ENCODE data around the gene ZP3. TPM values are rescaled to one million over a fixed set of nuclear protein-coding genes. Genes with fewer than 3 reads are reported as not detected.
"Not testable (repeated sequence)": the region's sequence is repeated elsewhere in the genome, so short reads cannot be mapped to it uniquely, and the experiment has no call there.

Gene ZP3
- polyA plus RNA-seq, 1 donor from 2014 or later = not detected

DNA sequence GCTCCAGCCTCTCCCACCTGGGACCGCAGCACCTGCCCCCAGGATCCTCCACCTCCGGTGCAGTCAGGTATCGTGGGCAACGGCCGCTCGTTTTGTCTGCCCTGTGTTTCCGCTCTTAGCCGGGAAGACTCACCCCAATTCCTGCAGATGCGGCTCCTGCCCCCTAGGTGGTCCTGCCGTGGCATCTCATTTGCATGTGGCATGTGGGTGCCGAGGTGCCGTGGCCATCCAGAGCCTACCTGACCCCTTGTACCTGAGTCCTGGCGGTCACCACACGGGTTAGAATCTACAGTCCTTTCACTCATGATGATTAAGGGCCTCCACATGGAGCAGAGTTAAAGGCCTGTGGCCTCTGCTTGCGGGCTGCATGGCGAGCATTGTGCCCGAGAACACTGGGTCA, 58.3 kb downstream of the ZP3 start:
- H3K9ac ChIP-seq (ENCODE audit: low read length); H3K79me2 ChIP-seq (replicated peaks; ENCODE audit: insufficient read depth, low read length); H3K27me3 ChIP-seq (ENCODE audit: insufficient read depth, low read depth, low read length); H3K36me3 ChIP-seq (ENCODE audit: insufficient read depth, low read length); H4K20me1 ChIP-seq (ENCODE audit: insufficient read depth); H3K4me3 ChIP-seq (ENCODE audit: low read length); H3K27ac ChIP-seq (ENCODE audit: low read length); H3K9me2 ChIP-seq (ENCODE audit: insufficient read depth, low read length); H3K9me3 ChIP-seq (ENCODE audit: low read length); H3K4me2 ChIP-seq (ENCODE audit: low read length); H3F3A ChIP-seq (ENCODE audit: insufficient read depth, low read length, poor library complexity, severe bottlenecking); H2AFZ ChIP-seq (ENCODE audit: low read depth, low read length): not testable (repeated sequence)

DNA sequence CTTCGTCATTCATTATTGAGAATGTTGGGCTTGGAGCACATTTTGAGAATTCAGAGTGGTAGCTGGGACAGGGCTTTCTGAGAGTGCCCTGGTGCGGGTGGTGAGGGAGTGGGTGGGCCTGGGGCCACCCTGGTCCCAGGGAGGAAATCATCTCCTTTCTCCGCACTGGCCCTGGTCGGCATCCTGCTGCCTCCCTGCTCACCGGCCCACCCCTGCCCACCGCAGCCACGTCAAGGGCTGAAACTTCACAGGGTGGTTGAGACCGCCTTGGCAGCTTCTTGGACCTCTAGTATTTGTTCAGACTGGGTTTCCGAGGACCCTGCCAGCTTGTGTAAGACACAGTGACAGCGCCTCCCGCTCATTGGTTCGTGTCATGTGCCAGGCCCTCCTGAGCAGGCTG, 59.7 kb downstream of the ZP3 start:
- H4K20me1 ChIP-seq (ENCODE audit: insufficient read depth); H3K79me2 ChIP-seq (replicated peaks; ENCODE audit: insufficient read depth, low read length); H2AFZ ChIP-seq (ENCODE audit: low read depth, low read length); H3K4me3 ChIP-seq (ENCODE audit: low read length); H3K9me2 ChIP-seq (ENCODE audit: insufficient read depth, low read length); H3K9ac ChIP-seq (ENCODE audit: low read length); H3K27me3 ChIP-seq (ENCODE audit: insufficient read depth, low read depth, low read length); H3K36me3 ChIP-seq (ENCODE audit: insufficient read depth, low read length); H3F3A ChIP-seq (ENCODE audit: insufficient read depth, low read length, poor library complexity, severe bottlenecking); H3K9me3 ChIP-seq (ENCODE audit: low read length); H3K4me2 ChIP-seq (ENCODE audit: low read length); H3K27ac ChIP-seq (ENCODE audit: low read length): not testable (repeated sequence)

DNA sequence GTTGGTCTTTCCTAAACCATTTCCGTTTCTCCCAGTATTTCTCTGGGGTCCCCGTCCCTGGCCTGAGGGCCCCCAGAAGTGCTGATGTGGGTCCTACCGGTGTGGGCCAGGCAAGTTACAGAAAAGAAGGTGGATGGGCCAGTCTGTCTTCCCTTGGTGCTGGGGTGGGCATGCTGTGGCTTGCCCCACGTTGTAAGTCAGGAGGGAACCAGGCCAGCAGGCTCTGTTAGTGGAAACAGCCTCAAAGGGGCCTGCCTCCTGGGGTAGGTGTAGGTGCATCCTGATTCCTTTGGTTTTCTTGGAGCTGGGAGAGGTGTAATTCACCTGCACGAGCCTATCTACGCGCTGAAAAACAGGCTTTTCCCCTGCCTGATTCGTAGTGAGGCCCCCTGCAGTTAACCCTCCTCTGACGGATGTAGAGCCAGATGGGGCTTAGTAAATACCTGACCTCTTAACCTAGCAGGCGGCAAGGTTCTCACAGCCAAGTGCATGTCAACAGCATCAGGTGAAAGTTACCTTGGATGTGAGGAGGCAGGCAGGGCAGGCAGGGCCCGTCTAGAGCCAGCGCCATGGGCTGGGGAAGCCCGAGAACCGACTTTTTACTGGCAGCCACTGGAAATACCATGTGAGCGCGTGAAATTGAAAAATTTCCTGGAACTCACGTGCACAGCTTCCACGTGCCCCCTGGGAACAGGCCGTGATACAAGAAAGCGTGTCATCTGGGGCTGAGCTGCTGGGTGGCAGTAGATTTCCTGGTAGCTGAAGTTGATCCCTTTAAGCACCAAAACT, 61.3 kb downstream of the ZP3 start:
- not testable (repeated sequence) for H3K4me3 ChIP-seq (ENCODE audit: low read length); H4K20me1 ChIP-seq (ENCODE audit: insufficient read depth); H3K27me3 ChIP-seq (ENCODE audit: insufficient read depth, low read depth, low read length); H3K9ac ChIP-seq (ENCODE audit: low read length); H3K79me2 ChIP-seq (replicated peaks; ENCODE audit: insufficient read depth, low read length); H3F3A ChIP-seq (ENCODE audit: insufficient read depth, low read length, poor library complexity, severe bottlenecking); H2AFZ ChIP-seq (ENCODE audit: low read depth, low read length); H3K36me3 ChIP-seq (ENCODE audit: insufficient read depth, low read length); H3K9me2 ChIP-seq (ENCODE audit: insufficient read depth, low read length); H3K4me2 ChIP-seq (ENCODE audit: low read length); H3K9me3 ChIP-seq (ENCODE audit: low read length); H3K27ac ChIP-seq (ENCODE audit: low read length)

DNA sequence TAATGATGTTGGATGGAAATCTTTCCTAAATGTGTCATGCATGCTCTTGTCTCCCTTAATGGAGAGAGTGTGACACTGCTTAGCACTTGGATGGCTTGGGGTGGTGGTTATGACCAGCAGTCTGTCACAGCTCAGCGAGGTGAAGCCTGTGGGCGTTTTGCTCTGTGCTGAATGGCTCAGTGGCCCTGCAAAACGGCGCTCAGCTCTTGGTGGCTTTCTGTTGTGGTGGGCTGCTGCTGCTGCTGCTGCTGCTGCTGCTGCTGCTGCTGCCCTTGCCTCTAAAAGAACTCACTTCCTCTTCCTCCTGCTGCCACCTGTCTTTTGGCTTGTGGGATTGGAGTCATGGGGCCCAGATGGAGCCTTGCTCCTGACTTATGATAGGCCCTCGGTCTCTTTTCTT, 61.9 kb downstream of the ZP3 start:
- not testable (repeated sequence) for H3F3A ChIP-seq (ENCODE audit: insufficient read depth, low read length, poor library complexity, severe bottlenecking); H3K27ac ChIP-seq (ENCODE audit: low read length); H2AFZ ChIP-seq (ENCODE audit: low read depth, low read length); H3K9ac ChIP-seq (ENCODE audit: low read length); H3K4me3 ChIP-seq (ENCODE audit: low read length); H3K36me3 ChIP-seq (ENCODE audit: insufficient read depth, low read length); H3K9me3 ChIP-seq (ENCODE audit: low read length); H3K27me3 ChIP-seq (ENCODE audit: insufficient read depth, low read depth, low read length); H3K79me2 ChIP-seq (replicated peaks; ENCODE audit: insufficient read depth, low read length); H3K9me2 ChIP-seq (ENCODE audit: insufficient read depth, low read length); H4K20me1 ChIP-seq (ENCODE audit: insufficient read depth); H3K4me2 ChIP-seq (ENCODE audit: low read length)

DNA sequence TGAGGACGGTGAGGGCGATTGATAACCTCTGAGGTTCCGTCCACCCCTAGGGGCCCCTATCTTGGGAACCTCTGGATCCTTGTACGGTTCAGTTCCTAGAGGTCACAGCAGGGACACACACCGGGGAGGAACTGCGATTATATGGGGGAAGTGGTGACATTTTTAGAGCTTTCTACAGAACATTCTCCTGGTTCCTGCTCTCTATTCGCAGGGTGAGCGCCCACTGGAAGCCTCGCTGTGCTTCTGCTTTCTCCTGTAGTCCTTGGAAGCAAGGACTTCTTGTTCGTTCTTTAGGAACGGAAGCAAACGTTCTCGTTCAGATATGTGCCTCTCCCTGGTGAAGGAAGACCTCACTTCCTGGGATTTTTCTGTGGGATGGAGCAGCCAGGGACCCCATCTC, 63.2 kb downstream of the ZP3 start:
- not testable (repeated sequence) for H3F3A ChIP-seq (ENCODE audit: insufficient read depth, low read length, poor library complexity, severe bottlenecking); H3K9me3 ChIP-seq (ENCODE audit: low read length)

More for the DNA sequence above, 63.2 kb downstream of the ZP3 start:
- H3K27me3 ChIP-seq (ENCODE audit: insufficient read depth, low read depth, low read length); H3K27ac ChIP-seq (ENCODE audit: low read length); H3K4me3 ChIP-seq (ENCODE audit: low read length); H4K20me1 ChIP-seq (ENCODE audit: insufficient read depth); H3K79me2 ChIP-seq (replicated peaks; ENCODE audit: insufficient read depth, low read length); H2AFZ ChIP-seq (ENCODE audit: low read depth, low read length); H3K4me2 ChIP-seq (ENCODE audit: low read length); H3K9ac ChIP-seq (ENCODE audit: low read length); H3K9me2 ChIP-seq (ENCODE audit: insufficient read depth, low read length); H3K36me3 ChIP-seq (ENCODE audit: insufficient read depth, low read length): not testable (repeated sequence)

Other genes with a start within 250 kb of the ZP3 start
- 34.9 and 36.3 TPM in 2 replicates for gene SRRM3, start 223.1 kb upstream of the ZP3 start, polyA plus RNA-seq
- 1.4 and 1.8 TPM in 2 replicates for gene HSPB1, start 122.3 kb upstream of the ZP3 start, polyA plus RNA-seq
- gene YWHAG, start 66.0 kb upstream of the ZP3 start, polyA plus RNA-seq = 276 and 284 TPM in 2 replicates
- gene SSC4D, start 15.3 kb upstream of the ZP3 start, polyA plus RNA-seq = 2.5 TPM in 1 of 2 replicates, not detected in the other
- 2.3 and 2.4 TPM in 2 replicates for gene DTX2, start 36.8 kb downstream of the ZP3 start, polyA plus RNA-seq
- 0.88 TPM in 1 of 2 replicates, not detected in the other for gene UPK3B, start 85.6 kb downstream of the ZP3 start, polyA plus RNA-seq
- gene SPDYE16, start 118.3 kb downstream of the ZP3 start, polyA plus RNA-seq = 0.81 and 1.2 TPM in 2 replicates
- 1.4 and 7.0 TPM in 2 replicates for gene POMZP3, start 202.3 kb downstream of the ZP3 start, polyA plus RNA-seq

Data from neural cell (in vitro differentiated cells).